ENCODE data around the gene INPPL1.

DNA sequence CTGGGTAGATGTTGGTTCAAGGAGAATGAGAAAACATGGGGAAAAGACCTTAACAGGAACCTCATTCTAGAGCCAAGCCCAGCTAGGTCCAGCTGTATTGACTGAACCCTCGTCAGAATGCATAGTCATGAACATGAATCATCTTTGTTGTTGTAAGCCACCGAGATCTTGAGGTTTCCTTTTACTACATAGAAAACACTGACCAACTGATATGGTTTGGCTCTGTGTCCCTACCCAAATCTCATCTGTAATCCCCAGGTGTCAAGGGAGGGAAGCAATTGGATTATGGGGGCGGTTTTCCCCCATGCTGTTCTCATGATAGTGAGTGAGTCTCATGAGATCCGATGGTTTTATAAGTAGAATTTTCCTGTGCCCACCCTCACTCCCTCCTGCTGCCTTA, 38.8 kb downstream of the INPPL1 start:
- TF ChIP-seq, protein P1, sequence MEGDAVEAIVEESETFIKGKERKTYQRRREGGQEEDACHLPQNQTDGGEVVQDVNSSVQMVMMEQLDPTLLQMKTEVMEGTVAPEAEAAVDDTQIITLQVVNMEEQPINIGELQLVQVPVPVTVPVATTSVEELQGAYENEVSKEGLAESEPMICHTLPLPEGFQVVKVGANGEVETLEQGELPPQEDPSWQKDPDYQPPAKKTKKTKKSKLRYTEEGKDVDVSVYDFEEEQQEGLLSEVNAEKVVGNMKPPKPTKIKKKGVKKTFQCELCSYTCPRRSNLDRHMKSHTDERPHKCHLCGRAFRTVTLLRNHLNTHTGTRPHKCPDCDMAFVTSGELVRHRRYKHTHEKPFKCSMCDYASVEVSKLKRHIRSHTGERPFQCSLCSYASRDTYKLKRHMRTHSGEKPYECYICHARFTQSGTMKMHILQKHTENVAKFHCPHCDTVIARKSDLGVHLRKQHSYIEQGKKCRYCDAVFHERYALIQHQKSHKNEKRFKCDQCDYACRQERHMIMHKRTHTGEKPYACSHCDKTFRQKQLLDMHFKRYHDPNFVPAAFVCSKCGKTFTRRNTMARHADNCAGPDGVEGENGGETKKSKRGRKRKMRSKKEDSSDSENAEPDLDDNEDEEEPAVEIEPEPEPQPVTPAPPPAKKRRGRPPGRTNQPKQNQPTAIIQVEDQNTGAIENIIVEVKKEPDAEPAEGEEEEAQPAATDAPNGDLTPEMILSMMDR (IDR thresholded peaks at IDR 0.05), result no peak
- TF ChIP-seq POLR2A (IDR thresholded peaks at IDR 0.05) (no peak), POLR2AphosphoS5 (IDR thresholded peaks at IDR 0.05) (no peak)

Measured in gastroesophageal sphincter (tissue), 3 donors.